C4-2B (cell line): ENCODE results near the gene GARIN3.

Experiments
- H3K27ac ChIP-seq: fragments of 450-650 bp; 2 replicates; pipeline ENCODE4 v1.5.1; 2017
- ZFX ChIP-seq: fragments of 450-650 bp; IDR thresholded peaks from 2 replicates; pipeline ENCODE4 v1.6.1; 2017
- TF ChIP-seq, protein P1 (sequence below): fragments of 450-650 bp; conservative IDR thresholded peaks from 2 replicates; pipeline ENCODE4 v1.5.1; 2017; ENCODE audit warnings: mild to moderate bottlenecking

Gene GARIN3

DNA sequence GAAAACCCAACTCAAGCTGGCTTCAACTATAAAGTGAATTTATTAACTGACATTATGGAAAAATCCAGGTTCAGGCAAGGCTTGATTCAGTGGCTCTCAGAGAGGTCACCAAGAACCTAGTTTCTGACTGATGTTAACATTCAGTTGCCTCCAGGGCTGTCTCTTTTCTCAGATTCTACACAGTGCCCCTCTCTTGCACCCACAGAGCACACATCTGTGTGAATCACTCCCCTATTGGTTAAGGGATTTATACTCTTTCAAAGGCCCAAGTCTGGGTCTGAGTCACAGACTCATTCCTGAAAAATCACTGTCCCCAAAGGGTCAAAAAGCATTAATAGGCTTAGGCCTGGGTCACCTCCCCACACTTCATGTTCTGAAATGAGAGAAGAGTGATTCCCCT is 51.1 kb downstream of the GARIN3 start:
- TF ChIP-seq ZFX: no peak
- TF ChIP-seq, protein P1, sequence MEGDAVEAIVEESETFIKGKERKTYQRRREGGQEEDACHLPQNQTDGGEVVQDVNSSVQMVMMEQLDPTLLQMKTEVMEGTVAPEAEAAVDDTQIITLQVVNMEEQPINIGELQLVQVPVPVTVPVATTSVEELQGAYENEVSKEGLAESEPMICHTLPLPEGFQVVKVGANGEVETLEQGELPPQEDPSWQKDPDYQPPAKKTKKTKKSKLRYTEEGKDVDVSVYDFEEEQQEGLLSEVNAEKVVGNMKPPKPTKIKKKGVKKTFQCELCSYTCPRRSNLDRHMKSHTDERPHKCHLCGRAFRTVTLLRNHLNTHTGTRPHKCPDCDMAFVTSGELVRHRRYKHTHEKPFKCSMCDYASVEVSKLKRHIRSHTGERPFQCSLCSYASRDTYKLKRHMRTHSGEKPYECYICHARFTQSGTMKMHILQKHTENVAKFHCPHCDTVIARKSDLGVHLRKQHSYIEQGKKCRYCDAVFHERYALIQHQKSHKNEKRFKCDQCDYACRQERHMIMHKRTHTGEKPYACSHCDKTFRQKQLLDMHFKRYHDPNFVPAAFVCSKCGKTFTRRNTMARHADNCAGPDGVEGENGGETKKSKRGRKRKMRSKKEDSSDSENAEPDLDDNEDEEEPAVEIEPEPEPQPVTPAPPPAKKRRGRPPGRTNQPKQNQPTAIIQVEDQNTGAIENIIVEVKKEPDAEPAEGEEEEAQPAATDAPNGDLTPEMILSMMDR: no peak
- no peak overlapping the region for H3K27ac ChIP-seq

- TF ChIP-seq, protein P1: no peak
- no peak for TF ChIP-seq ZFX
- H3K27ac ChIP-seq: no peak overlapping the region
Observed at GRCh38 chr5:157113002-157113401, 53.1 kb downstream of the GARIN3 start.
